ENCODE measurements around the gene TMEM132A. TPM values are rescaled to one million over a fixed set of nuclear protein-coding genes. Genes with fewer than 3 reads are reported as not detected.

The TMEM132A gene
- 32.4 and 208 TPM in 2 replicates for total RNA-seq

GRCh38 chr11:60924110-60924905 lies at the start of gene TMEM132A:
TMEM132A (plus strand) TSS chr11:60924460; CDS start chr11:60924634, 174 bp downstream.

GRCh38 chr11:60906132-60906972 lies 17.9 kb upstream of the TMEM132A start, which contains the start of gene PRPF19:
PRPF19 (minus strand) TSS chr11:60906585; CDS start chr11:60906382, 203 bp downstream.

GRCh38 chr11:60913793-60914632 lies 10.2 kb upstream of the TMEM132A start, which contains the start of gene TMEM109:
TMEM109 (plus strand) TSS chr11:60914158; CDS start chr11:60919694, 5,536 bp downstream.

GRCh38 chr11:60951904-60952741 lies 27.9 kb downstream of the TMEM132A start, which contains the start of gene SLC15A3:
SLC15A3 (minus strand) TSS chr11:60952176; CDS start chr11:60951551, 625 bp downstream.

GRCh38 chr11:60971520-60971919 lies 47.3 kb downstream of the TMEM132A start, which contains the start of gene CD6:
CD6 (plus strand) TSS chr11:60971680; CDS start chr11:60971866, 186 bp downstream.

Other genes with a start within 250 kb of the TMEM132A start
- not detected in 2 replicates for gene MS4A8, start 224.8 kb upstream of the TMEM132A start, total RNA-seq
- not detected in 2 replicates for gene MS4A18, start 199.7 kb upstream of the TMEM132A start, total RNA-seq
- gene MS4A15, start 167.6 kb upstream of the TMEM132A start, total RNA-seq, result not detected in 2 replicates
- not detected in 2 replicates for gene MS4A10, start 139.1 kb upstream of the TMEM132A start, total RNA-seq
- 14.5 and 17.6 TPM in 2 replicates for gene CCDC86, start 82.3 kb upstream of the TMEM132A start, total RNA-seq
- gene PTGDR2, start 68.5 kb upstream of the TMEM132A start, total RNA-seq, result not detected in 2 replicates
- not detected in 2 replicates for gene ZP1, start 56.9 kb upstream of the TMEM132A start, total RNA-seq
- 38.8 and 71.6 TPM in 2 replicates for gene PRPF19, start 17.9 kb upstream of the TMEM132A start, total RNA-seq
- 14.7 and 17.4 TPM in 2 replicates for gene TMEM109, start 10.3 kb upstream of the TMEM132A start, total RNA-seq
- 0.85 and 2.9 TPM in 2 replicates for gene SLC15A3, start 27.7 kb downstream of the TMEM132A start, total RNA-seq
- under 0.01 TPM in 1 of 2 replicates, not detected in the other for gene CD6, start 47.2 kb downstream of the TMEM132A start, total RNA-seq
- gene CD5, start 178.0 kb downstream of the TMEM132A start, total RNA-seq, result not detected in 2 replicates
- gene VPS37C, start 237.0 kb downstream of the TMEM132A start, total RNA-seq, result 8.2 and 10.9 TPM in 2 replicates